ENCODE data around the gene RNF220. TPM values are rescaled to one million over a fixed set of nuclear protein-coding genes. Genes with fewer than 3 reads are reported as not detected.
A peak's percentile ranks its signal among the peaks of the same experiment; 100 is the strongest.

The RNF220 gene
- total and polyA plus RNA-seq, 2 of the 13 experiments (the other 11 are each of a cell fraction or from before 2014, with no cell fraction given) = 48.2 to 72.1 TPM

DNA sequence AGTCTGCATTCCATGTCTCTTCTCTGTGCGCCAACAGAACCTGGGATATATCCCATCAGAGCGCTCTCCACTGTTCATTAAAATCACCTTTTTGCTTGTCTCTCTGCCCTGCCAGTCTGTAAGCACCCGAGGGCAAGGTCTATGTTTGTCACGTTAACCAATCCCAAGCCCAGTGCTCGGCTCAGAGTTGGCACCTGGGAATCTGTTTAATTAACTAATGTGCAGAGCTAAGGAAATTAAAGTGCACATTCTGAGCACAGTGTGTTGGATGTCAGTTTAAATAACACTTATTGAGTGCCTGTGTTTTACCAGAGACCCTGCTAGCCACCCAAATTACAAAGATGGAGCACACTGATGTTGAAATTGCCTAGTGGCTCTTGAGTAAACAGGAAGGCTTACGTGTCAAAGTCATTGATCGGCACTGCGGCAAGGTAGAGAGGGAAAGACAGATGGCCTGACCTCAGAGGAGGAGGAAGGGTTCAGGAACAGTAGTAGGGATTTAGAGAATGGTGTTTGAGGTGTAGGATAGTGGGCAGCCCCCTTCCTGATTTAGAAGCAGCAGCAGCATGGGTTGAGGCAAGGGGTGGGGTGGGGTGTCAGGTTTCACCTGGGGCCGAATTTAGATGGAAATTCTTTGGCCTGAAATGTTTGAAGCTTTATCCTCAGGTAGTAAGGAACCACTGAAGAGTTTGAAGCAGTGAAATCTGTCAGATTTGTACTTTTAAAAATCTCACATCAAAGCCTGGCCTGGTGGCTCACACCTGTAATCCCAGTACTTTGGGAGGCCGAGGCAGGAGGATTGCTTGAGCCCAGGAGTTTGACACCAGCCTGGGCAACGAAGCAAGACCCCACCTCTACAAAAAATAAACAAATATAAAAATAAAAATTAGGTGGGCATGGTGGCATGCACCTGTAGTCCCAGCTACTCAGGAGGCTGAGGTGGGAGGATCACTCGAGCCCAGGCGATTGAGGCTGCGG lies 277.1 kb downstream of the RNF220 start:
- Histone ChIP-seq H4K20me1 (ENCODE audit: insufficient read depth, low read length) (no peaks in the 10 kb centered on the region), H3K4me3 (replicated peaks in 1 of 3; ENCODE audit: insufficient read depth in 1 of 3, low read depth in 2 of 3, low read length in 3 of 3) (peak overlapping the region; percentile 47 to 54 (median 49); a peak in 5 of 6 replicates), H3K9me3 (ENCODE audit: low read length) (no peaks in the 10 kb centered on the region), H3K4me1 (ENCODE audit: insufficient read depth, low read length) (peaks cover 89% of the 10 kb centered on the region), H3K4me2 (ENCODE audit: low read depth, low read length) (peak overlapping the region; percentile 84), H3K27me3 (ENCODE audit: control insufficient read depth in 1 of 2, insufficient read depth in 2 of 2, low read length in 2 of 2) (no peaks in the 10 kb centered on the region), H3K79me2 (ENCODE audit: insufficient read depth, low read length) (no peaks in the 10 kb centered on the region), H3K36me3 (replicated peaks in 1 of 2; ENCODE audit: control insufficient read depth in 1 of 2, insufficient read depth in 2 of 2, low read length in 2 of 2) (no peaks in the 10 kb centered on the region), H2AFZ (ENCODE audit: low read length) (peak overlapping the region; percentile 81), H3K27ac (ENCODE audit: extremely low read length, insufficient read depth, low read length) (peak overlapping the region; percentile 87), H3K9ac (ENCODE audit: insufficient read depth, low read depth, low read length) (peak overlapping the region; percentile 32)
- WGBS (ENCODE audit: low lambda C conversion rate) = 32% methylated on average over 13 of the region's 14 CpGs
- ATAC-seq (peak; percentile 93), DNase-seq (ENCODE audit: low spot score) (peak; percentile 89), FAIRE-seq (peak; percentile 89)
- CTCF ChIA-PET (ENCODE audit: low intra/inter-chr PET ratio, low total read pairs) = no interaction called here
- POLR2A ChIA-PET = interaction anchor here (1.1 to 2.5 kb wide), 4 partner anchors 23 to 50 kb away, joined by 3 to 11 read pairs (median 8); partner anchors contain the start of gene RNU5D-1
- intact Hi-C loops (cut with micrococcal nuclease; ENCODE audit: unreplicated experiment) (no loop called here), in situ Hi-C loops (cut with HindIII; ENCODE audit: extremely low pct_ligation_motif_present, low pct_unique_long_range_greater_than_20kb) (no loop called here)
- BruUV-seq (replicated peaks) = no TSS peak
- TF ChIP-seq, protein P1, sequence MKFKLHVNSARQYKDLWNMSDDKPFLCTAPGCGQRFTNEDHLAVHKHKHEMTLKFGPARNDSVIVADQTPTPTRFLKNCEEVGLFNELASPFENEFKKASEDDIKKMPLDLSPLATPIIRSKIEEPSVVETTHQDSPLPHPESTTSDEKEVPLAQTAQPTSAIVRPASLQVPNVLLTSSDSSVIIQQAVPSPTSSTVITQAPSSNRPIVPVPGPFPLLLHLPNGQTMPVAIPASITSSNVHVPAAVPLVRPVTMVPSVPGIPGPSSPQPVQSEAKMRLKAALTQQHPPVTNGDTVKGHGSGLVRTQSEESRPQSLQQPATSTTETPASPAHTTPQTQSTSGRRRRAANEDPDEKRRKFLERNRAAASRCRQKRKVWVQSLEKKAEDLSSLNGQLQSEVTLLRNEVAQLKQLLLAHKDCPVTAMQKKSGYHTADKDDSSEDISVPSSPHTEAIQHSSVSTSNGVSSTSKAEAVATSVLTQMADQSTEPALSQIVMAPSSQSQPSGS (CRISPR knock-in tag; IDR thresholded peaks at IDR 0.05) = peak; percentile 61
- TF ChIP-seq ELF4 (CRISPR knock-in tag; IDR thresholded peaks at IDR 0.05; ENCODE audit: borderline replicate concordance) (no peak), HMG20B (CRISPR knock-in tag; conservative IDR thresholded peaks at IDR 0.05) (peak; percentile 78; the same call in 1 of the 2 replicates), ONECUT2 (CRISPR knock-in tag; IDR thresholded peaks at IDR 0.05) (peak; percentile 99), RXRB (CRISPR knock-in tag; IDR thresholded peaks at IDR 0.05; ENCODE audit: borderline replicate concordance) (peak; percentile 89), DMAP1 (CRISPR knock-in tag; IDR thresholded peaks at IDR 0.05) (peak; percentile 97), ZNF772 (CRISPR knock-in tag; IDR thresholded peaks at IDR 0.05) (peak; percentile 62; the same call in 1 of the 2 replicates), ZNF24 (IDR thresholded peaks at IDR 0.05) (0 out of 2 replicates have a peak, but pooled peaks have one; percentile 15), ZNF33A (CRISPR knock-in tag; IDR thresholded peaks at IDR 0.05; ENCODE audit: borderline replicate concordance) (no peak), FOXK1 (CRISPR knock-in tag; IDR thresholded peaks at IDR 0.05; ENCODE audit: borderline replicate concordance, low read depth) (peak; percentile 87; the same call in 1 of the 2 replicates), MAFG (CRISPR knock-in tag; IDR thresholded peaks at IDR 0.05) (no peak), ZNF446 (CRISPR knock-in tag; IDR thresholded peaks at IDR 0.05) (no peak), HIVEP1 (CRISPR knock-in tag; IDR thresholded peaks at IDR 0.05) (no peak), SCMH1 (CRISPR knock-in tag; IDR thresholded peaks at IDR 0.05; ENCODE audit: borderline replicate concordance) (no peak), NFE2L2 (IDR thresholded peaks at IDR 0.05; ENCODE audit: low read length) (no peak), PAWR (CRISPR knock-in tag; IDR thresholded peaks at IDR 0.05; ENCODE audit: borderline replicate concordance) (no peak), ZNF121 (CRISPR knock-in tag; IDR thresholded peaks at IDR 0.05) (peak; percentile 88), PHF5A (CRISPR knock-in tag; IDR thresholded peaks at IDR 0.05; ENCODE audit: low read depth, unreplicated experiment) (peak; percentile 87)
- TF ChIP-seq, protein P2, sequence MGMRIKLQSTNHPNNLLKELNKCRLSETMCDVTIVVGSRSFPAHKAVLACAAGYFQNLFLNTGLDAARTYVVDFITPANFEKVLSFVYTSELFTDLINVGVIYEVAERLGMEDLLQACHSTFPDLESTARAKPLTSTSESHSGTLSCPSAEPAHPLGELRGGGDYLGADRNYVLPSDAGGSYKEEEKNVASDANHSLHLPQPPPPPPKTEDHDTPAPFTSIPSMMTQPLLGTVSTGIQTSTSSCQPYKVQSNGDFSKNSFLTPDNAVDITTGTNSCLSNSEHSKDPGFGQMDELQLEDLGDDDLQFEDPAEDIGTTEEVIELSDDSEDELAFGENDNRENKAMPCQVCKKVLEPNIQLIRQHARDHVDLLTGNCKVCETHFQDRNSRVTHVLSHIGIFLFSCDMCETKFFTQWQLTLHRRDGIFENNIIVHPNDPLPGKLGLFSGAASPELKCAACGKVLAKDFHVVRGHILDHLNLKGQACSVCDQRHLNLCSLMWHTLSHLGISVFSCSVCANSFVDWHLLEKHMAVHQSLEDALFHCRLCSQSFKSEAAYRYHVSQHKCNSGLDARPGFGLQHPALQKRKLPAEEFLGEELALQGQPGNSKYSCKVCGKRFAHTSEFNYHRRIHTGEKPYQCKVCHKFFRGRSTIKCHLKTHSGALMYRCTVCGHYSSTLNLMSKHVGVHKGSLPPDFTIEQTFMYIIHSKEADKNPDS (CRISPR knock-in tag; IDR thresholded peaks at IDR 0.05) = 0 out of 2 replicates have a peak, but pooled peaks have one; percentile 35
- TF ChIP-seq, protein P3, sequence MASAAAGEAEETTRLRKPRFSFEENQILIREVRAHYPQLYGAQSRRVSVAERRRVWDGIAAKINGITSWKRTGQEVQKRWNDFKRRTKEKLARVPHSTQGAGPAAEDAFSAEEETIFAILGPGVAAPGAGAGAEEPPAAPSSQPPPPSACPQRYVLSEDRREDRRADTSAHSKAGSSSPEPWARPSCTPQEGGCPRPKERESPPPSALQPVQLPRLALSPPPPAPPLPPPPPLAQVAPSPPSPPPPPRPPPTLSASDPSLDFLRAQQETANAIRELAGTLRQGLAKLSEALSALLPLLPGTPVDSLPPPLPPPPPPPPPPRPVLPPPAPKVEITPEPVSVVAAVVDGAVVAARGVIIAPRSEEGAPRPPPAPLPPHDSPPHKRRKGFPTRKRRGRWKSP (CRISPR knock-in tag; IDR thresholded peaks at IDR 0.05) = peak; percentile 75; the same call in 1 of the 2 replicates
